HG02973 (cell line): Measurements from ENCODE around the gene ZFP92.

Source experiments
- ATAC-seq: cut with Tn5 transposase; IDR thresholded peaks from one replicate; pipeline ENCODE4 v1.9.1; 2021; ENCODE audit warnings: moderate library complexity; ENCODE audit not compliant: unreplicated experiment

The ZFP92 gene

DNA sequence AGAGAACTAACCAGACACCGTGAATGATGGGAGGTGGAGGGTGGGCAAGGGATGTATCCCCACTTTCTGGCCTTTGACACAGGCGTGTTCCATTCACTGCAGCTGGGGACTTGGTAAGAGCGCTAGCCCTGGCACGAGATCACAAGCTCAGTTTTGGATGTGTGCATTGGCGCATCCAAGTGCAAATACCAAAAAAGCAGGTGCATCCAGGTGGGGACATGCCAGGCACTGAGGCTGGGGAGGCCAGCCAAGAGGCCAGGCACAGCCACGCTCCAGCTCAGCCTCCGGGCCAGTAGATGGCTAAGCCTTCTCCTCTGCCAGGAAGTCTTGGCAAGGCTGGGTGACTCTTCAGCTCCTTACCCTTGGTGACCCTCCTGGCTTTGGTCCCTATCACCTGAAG lies 4.4 kb upstream of the ZFP92 start:
- ATAC-seq, result no peak

GRCh38 chrX:153407736-153408135 lies 3.5 kb upstream of the ZFP92 start:
- no peak for ATAC-seq

DNA sequence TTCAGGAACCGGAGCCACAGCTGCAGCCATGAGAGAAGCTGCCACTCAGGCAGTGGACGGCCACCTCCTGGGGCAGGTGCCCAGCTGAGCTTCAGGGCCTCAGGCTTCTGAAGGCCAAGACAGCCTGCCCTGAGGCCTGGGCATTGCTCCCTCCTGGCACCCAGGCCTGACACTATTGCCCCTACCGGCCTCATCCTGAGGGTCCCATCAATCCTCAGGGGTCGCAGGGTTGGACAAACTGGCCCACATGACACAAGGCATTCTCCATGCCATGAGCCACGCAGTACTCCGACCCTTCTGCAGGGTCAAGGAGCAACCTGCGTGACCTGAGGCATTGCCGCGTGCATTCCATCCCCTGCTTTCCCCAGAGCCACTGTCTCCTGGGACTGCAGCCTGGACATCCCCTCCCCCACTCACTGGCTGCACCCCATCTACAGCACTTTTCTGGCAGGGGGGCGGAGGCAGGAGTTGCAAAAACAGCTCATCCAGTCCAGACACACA lies 3.0 kb upstream of the ZFP92 start:
- no peak for ATAC-seq

GRCh38 chrX:153408871-153409351 lies 2.4 kb upstream of the ZFP92 start:
- ATAC-seq, result no peak

DNA sequence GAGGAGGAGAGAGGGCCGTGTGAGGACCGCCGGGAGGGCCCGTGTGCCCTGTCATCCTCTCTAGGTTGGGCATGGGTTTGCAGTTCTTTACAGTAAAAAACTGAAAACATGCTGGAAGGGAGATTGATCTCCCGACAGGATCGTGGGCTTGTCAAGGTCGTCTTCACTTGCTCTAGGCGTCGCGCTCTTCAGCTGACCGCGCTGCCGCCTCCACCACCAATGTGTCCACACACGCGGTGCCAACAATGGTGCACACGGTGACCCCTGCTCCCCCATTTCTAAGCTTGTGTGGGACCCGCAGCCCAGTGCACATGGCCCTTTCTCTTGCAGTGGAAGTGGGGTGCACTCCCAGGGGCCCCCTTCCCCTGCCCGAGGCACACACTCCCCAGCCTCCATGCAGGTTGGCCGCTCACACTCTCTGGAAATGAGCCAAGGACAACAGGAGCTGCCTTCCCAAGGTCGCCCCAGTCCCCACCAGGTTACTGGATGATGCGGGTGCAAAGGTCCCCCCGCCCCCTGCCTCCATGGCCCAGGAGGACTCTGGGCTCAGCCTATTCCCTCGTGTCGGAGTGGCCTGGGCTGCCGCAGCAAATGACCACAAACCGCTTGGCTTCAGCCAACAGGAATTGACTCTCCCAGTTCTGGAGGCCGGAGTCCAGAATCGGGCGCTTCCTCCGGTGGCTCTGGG lies 1.7 kb upstream of the ZFP92 start:
- no peak for ATAC-seq

GRCh38 chrX:153410373-153410772 lies 899 bp upstream of the ZFP92 start:
- ATAC-seq, result no peak

DNA sequence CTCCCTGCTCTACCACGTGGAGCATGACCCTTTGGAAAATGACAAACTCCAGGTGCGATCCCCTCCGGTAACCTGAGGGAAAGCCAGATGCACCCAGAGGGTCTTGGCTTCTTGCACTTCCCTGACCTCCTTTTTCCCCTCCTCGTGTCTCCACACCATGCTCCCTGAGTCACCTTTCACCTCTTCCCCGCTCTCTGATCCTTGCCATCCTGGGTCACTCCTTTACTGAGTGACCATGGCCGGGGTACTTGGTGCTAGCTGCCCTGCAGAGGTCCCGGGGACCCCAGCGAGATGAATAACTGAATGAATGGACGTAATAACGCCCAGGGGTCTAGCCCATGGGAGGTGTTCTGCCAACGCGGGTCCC lies 401 bp upstream of the ZFP92 start:
- ATAC-seq, result no peak

DNA sequence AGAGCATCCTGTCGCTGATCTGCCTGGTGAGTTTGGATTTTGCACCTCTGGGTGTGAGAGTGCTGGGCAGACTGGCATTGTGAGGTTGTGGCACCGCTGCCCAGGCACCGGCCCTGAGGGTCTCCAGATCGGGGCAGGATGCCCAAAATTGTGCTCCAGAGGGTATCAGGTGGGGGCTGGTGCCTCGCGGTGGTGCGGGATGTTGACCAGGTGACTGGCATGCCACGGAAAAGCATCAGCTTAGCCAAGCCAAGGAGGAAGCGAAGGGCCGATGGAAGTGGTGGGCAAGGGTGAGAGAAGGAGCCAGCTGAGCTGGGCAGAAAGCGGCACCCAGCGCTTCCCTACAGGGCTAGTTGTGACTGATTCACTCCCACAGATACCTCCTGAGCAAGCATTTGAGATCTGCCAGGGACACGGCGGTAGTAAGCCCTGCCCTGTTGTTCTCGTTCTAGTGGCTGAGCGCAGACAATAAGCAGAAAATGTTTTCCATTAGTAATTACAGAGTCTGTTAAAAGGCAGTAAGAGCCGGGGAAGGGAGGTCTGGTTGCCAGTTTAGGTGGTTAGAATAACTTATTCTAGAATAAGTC lies 809 bp downstream of the ZFP92 start:
- no peak for ATAC-seq

DNA sequence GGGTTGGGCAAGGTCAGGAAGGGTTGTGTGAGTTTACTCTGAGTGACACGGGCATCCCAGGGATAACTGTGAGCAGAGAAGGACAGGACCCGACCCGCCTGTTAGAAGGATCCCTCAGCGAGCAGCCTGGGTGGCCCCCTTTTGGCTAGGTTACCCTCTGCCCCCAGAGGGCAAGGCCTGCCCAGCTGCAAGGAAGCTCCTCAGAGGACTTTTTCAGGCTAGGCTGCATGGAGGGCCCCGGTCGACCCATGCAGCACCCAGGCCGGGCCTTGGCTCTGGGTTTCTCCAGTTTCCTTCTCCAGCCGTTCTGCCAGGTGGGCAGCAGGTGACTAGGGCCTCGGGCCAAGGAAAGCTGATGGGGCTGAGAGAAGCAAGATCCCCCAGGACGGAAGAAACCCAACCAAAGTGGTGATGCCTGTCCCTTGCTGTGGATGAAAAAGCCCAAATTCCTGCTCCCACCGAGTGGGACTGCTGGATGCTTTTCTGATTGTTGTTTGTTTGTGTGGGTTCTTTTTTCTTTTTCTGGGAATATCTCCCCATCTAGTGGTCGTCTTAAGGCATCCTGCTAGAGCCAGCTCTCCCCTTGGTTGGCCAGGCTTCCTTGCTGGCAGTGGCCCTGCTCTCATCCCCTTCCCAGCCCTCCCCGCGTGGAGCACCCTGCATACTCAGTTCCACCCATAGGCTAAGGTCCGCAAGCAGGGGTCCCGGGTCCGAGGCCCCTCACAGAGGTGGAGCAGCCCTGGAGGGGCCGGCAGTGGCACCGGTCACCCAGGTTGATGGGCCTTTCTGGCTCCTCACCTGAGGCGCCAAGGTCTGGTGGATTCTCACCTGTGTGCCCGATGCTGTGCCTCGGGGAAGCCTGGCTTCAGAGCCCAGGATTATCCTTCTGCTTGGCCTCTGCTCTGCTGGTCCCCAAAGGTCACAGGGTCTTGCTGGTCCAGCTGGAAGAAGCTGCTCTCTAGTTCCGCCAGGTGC lies 1.8 kb downstream of the ZFP92 start:
- ATAC-seq, result no peak

DNA sequence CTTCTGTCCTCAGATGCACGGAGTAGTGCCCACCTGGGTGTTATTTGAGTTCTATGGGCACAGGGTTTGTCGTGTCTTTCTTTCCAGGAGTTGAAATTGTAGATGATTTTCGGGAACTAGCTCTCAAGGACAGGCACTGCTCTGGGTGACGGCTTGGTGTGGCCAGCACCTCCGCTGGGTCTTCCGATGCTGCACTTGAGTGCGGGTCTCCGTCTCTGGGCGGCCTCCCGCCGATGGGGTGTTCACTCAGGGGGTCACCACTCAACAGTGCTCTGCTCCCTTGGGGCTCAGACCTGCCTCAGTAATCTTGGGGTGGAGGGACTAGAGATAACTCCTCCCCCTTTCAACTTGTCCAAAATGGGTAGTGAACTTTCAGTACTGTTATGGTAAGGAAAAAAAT lies 2.5 kb downstream of the ZFP92 start:
- no peak for ATAC-seq

DNA sequence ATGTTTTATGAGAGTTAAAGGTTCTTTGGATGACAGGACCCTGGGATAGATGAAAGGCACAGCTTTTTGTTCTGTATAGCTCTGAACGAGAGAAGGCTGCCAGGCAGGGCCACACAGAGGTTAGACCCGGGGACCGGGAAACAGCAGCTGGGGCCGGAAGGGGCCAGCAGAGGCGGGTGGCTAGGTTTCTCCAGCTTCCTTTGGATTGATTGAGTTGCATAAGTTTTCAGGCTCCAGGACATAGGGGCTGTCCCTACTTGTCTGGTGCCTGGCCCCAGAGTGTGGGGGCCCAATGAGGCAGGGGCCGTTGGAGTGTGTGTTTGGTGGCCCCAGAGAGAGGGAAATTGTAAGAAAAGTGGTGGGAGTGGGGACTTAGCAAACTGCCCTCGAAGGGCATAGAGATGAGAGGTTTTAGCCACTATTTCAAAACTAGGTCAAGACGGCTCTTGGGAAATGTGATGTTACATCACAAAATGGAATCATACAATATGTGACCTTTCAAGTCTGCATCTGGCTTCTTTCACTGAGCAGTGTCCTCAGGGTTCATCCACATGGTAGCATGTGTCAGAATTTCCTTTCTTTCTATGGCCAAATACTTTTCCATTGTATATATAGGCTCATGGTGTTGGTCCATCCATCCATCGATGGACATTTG lies 3.7 kb downstream of the ZFP92 start:
- no peak for ATAC-seq

- no peak for ATAC-seq
Measured at GRCh38 chrX:153416781-153417450, 5.6 kb downstream of the ZFP92 start.

- no peak for ATAC-seq
Measured at GRCh38 chrX:153417637-153418036, 6.4 kb downstream of the ZFP92 start.

GRCh38 chrX:153420851-153421599 lies 9.8 kb downstream of the ZFP92 start:
- no peak for ATAC-seq

- ATAC-seq, result no peak
Measured at GRCh38 chrX:153421856-153422255, 10.6 kb downstream of the ZFP92 start.

DNA sequence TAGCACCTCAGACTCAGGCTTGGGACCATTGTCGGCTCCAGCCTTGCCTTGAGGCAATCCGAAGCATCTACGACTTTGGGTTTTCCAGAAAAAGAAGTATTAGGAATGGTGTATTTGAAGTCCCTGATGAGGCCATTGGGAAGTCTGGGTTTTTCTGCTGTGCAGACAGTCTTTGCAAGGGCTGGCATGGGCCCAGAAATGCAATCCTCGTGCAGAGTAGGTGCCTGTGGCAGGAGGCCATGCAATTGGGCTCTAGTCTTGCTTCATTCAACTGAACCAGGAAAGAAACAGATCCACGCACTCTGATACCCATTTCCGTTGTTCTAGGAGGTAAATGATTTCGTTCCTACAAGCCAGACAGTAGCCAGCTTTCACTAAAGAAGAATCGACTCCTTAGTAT lies 12.4 kb downstream of the ZFP92 start:
- ATAC-seq, result no peak

- ATAC-seq, result no peak
Measured at GRCh38 chrX:153426204-153426603, 14.9 kb downstream of the ZFP92 start.

DNA sequence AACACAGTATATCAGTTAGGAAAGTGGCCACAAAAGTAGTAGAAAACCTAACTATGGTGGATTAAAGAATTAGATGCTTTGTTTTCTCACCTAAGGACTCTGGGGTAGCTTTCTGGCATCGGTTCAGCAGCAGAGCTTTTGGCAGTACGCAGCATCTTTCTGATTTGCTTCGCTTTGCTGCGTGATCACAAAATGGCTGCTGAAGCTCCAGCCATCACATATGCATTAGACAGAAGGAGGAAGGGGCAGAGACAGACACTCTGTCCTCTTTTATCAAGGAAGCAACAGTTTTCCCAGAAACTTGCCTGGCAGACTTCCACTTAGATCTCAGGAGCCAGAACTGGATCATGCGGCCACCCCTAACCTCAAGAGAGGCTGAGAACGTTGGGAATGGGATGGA lies 19.5 kb downstream of the ZFP92 start:
- no peak for ATAC-seq

DNA sequence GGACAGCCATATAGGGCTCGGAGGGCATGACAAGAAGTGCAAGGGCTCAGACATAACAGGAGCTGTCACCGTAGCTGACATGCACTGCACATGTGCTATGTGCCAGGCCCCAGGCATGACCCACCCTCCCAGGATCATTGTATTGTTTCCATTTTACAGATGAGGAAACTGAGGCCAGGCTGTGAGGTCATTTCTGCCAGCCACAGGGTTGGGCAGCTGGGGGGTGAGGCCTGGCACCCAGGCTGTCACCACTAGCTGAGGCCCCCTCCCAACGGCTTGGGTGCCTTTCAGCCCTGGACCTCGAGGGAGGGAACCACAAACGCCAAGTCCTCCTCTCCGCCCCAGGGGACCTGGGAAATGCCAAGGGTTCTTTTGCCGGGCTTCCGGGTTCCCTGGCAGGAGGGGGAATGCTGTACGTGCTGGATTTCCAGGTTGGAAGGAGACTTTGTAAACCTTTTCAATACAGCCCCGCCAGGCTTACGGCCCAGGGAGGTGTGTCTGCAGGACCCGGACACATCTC lies 21.9 kb downstream of the ZFP92 start:
- ATAC-seq, result no peak
